LoVo (cell line): ENCODE results near the gene PEX10.

ENCODE experiments used
- DNase-seq: peaks from one replicate; pipeline ENCODE4 v3.0.0-alpha.2; 2016; ENCODE audit warnings: low spot score

PEX10 gene

DNA sequence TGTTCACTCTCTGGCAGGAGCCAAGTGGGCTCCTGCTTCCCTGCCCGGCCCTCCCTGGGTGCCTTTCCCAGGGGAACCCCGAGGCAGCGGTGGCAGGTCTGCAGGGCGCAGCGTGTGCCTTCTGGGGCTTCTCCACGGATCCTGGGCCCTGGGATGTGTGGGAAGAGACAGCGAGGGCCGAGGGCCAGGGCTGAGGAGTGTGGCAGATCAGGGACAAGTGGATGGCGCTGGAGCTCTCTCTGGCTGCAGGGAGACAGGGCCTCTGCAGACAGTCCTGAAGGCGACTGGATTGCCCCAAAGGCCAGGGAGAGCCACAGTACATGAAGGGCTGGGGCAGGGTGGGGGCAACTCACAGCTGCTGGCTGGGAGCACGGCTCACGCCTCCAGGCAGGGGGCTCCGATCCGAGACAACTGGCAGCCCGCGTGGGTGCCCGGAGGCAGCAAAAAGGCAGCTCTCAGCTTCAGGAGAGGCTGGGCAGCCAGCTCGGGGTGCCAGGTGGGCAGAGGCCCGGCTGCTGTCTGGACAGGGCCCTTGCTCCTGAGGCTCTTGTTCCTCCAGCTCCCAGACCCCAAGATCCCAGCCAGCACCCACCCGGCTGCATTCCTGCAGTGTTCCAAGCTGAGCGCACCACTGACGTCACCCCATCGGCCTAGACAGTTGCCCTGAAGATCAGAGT lies 37.0 kb downstream of the PEX10 start:
- DNase-seq, result no peak

DNA sequence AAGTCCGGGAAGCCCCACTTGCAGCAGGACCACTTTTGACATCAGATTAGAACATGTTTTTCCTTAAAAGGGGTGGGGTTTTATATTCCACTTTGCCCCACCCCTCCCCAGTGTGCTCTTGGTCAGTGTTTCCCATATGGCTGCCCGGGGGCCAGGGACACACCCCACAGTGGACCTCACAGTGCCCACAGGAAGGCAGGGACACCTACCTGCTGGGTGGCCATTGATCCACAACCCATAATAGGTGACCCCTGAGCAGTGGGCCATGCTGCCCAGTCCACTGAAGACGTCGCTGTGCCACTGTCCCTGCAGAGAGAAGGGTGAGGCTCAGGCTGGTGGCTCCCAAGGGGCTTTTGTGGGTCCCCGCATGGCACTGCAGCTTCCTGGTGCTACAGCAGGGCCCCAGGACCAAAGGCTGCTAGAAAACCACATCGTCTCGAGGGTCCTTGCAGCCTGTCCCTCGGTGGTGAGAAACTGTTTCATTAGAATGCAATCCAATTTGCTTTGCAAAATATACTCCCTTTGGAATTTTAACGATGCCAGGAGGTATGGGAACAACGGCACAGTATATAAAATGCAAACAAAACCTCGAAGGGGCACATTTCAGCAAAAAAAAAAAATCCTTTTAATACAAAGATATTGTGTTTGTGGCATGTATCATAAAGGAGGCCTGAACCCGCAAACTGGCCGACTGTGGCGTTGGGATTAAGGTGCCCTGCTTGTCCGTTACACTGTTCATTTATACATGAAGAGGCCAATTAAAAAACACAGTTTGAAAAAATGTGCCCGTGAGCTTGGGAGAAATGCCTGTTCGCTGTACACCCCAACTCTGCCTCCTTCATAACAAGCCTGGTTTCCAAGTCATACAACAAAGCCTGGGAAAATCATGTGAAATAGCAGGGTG lies 37.9 kb downstream of the PEX10 start:
- no peak for DNase-seq

DNA sequence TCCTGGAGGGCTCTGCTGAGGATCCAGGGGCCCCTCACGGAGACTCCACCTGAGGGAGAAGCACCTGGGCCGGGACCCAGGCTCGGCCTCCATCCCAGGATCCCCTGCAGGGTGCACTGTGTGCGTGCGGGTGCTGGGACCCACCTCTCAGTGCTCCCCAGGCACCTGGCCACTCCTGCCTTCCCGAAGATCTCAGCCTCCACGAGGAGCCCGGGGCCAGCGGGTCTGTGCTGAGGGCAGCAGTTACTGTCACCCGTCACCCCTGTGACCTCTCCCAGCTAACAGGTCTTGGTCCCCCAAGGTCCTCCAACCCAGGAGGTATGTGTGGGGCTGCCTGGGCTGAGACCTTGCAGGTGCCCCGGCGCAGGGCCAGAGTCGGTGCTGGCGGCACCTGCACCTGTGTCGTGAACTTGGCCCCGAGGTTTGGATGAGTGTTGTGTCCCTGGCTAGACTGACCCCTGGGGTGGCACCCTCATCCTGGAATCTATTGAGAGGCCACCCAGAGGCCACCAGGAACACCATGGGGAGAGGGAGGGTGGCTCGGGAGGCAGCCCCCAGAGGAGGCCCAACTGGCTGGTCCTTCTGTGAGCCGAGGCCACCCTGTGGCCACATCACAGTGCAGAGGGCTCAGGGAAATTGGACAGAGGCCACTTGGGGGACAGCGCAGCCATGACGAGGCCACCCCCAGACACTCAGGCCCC lies 38.7 kb downstream of the PEX10 start:
- DNase-seq, result no peak

DNA sequence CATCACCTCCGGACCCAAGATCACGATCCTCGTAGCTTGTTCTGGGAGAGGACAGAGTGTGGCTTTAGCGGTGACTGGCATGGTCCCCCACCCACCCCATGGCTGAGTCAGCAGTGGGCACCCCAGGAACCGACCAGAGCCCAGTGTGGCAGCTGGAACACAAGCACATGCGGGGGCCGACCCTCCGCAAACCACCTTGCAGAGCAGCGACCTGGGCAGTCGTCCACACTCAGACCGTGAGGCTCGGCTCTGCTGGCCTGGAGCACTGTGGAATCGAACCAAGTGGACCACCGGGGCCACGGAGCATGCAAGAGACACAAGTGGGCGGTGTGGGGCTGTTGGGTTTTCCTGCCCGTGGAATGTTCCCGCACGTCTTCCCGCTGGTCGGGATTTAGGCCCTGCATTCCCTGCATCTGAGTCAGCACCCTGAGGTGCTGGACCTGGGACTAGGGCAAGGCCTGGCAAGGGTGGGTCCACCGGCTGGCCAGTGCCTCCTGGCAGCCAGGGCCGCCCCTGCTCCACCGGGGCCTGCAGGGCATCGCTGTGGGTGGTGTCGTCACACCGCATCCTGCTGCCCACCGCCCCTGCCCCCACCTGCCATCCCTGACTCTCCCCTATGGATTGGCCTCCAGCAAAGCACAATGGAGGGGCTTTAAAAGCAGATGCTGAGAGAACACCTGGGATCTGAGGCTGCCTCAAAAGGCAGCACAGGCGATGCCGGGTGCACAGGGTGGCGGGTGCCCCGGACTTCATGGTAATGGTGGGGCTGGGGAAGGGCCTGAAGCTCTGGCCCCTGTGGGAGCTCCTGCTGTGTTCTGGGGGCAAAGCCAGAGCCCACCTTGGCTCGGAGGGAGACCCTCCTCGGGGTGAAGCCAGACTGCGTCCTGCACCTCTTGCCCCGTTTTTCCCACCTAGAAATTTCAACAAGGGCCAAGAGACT lies 39.5 kb downstream of the PEX10 start:
- DNase-seq, result no peak

DNA sequence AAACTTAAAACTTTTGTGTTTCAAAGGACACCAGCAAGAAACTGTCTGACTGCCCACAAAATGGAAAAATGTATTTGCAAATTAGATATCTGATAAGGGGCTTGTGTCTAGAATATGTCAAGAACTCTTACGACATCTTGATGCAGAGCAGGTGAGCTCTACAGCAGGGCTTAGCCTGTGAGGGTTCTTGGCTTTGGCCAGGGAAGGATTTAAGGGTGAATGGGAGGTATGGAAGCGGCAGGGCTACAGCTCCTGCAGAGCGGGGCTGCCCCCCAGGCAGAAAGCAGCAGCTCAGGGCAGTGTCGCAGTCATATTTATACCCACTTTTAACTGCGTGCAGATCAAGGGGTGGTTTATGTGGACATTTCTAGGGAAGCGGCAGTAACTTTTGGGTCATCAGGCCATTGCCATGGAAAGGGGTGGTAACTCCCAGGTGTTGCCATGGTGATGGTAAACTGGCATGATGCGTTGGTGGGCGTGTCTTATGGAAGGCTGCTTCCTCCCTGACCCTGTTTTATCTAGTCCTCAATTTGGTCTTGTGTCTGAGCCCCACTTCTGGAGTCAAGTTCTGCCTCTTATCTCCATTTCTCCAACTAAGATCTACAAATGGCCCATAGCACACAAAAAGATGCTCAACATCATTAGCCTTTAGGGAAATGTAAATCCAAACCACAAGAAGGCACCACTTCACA lies 44.2 kb downstream of the PEX10 start:
- DNase-seq, result no peak

DNA sequence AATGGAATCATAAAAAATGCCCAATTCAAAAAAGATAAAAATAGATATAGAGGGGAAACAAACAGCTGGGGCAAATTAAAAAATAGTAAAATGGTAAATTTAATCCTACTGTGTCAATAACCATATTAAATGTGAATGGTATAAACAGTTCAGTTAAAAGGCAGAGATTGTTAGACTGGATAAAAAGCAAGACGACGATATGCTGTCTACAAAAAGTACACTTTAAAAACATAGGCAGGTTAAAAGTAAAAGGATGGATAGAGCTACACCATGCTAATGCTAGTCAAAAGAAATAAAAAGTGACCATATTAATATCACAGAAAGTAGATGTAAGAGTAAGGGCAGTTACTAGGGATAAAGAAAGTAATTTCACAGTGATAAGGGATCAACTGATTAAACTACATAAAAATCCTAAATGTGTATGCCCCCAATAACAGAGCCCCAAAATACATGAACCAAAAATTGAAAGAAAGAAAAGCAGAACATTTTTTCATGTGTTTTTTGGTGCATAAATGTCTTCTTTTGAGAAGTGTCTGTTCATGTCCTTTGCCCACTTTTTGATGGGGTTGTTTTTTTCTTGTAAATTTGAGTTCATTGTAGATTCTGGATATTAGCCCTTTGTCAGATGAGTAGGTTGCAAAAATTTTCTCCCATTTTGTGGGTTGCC lies 48.4 kb downstream of the PEX10 start:
- DNase-seq, result no peak

DNA sequence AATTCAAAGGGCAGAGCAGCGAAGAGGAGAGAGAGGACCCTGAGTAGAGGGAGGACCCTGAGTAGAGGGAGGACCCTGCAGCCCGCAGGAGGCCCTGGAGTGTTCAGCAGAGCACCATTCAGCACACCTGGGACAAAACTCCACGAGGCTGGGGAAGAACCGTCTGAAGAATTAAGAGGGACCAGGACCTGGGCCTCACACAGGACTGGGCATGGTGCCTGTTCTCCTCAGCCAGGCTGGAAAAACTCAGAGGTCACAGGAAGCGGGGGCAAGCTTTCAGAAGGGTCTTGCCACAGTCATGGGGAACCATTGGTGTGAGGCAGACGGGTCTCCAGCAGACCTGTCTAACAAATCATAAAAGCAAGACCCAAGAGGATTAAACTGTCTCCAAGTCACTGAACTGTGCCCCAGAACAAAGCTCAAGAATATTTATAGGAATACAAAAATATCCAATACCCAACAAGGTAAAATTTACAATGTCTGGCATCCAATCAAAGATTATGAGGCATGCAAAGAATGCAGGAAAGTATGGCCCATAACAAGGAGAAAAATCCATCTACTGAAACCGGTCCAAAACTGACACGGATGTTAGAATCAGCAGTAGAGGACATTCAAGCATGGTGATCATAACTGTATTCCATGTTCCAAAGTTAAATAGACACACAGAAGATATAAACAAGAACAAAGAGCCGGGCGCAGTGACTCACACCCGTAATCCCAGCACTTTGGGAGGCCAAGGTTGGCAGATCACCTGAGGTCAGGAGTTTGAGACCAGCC lies 51.6 kb downstream of the PEX10 start:
- DNase-seq, result no peak

DNA sequence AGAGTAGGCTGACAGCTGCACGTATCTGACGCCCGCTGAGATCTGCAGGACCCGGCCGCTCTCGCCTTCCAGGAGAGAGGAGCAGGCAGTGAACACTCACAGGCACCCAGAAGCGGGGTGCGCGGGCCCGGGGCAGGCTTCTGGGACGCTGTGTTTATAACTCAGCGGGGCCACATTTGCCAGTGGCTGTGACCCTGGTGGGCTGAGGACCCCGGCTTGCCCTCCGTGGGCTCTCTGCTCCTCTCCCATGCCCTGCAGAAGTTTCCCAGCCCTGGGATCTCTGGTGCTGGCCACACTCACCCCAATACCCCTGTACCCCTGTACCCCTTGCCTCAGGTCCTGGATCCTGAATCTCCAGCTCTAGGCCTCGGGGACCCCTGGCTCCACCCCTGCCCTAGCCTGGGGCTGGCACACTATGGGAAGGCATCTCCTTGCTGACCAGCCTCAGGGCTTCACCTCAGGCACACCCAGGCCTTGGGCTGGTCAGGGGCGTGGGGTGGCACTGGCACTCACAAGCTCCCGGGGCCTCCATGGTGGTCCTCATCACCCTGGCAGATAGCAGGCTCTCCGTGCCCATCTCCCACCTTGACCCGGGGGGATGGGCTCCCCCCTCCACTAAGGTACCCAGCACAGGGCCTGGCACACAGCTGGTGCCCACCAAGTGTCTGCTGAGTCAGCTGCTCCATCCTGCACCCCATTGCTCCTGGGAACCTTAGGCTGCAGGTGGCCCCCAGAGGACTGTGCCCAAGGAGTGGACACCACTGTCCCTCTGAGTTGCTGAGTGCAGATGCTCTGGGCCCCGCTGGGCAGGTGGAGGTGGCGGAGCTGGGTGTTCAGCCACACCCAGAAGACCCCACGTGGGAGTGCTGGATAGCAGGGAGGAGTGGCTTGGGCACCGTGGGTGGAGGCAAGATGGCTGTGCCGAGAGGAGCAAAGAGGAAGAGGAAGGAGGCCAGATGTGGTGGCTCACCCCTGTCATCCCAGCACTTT lies 53.4 kb downstream of the PEX10 start:
- no peak for DNase-seq

DNA sequence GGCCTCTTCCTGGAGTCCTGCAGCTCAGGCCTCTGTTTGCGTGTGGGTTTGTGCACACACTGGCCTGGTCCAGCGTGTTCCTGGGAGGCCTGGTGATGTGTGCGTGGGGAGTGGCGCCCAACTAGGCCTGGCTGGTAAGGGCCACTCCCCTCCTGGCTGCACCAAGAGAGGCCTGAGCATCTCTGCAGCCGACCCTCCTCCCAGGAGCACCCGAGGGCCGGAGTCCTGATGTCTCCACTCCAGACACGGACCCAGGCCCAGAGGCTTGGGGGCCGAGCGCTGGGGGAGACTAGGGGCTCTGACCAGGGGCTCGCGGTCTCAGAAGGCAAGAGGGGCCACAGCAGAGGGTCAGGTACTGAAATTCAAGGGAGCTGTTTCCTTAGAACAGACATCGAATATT lies 54.3 kb downstream of the PEX10 start:
- no peak for DNase-seq

DNA sequence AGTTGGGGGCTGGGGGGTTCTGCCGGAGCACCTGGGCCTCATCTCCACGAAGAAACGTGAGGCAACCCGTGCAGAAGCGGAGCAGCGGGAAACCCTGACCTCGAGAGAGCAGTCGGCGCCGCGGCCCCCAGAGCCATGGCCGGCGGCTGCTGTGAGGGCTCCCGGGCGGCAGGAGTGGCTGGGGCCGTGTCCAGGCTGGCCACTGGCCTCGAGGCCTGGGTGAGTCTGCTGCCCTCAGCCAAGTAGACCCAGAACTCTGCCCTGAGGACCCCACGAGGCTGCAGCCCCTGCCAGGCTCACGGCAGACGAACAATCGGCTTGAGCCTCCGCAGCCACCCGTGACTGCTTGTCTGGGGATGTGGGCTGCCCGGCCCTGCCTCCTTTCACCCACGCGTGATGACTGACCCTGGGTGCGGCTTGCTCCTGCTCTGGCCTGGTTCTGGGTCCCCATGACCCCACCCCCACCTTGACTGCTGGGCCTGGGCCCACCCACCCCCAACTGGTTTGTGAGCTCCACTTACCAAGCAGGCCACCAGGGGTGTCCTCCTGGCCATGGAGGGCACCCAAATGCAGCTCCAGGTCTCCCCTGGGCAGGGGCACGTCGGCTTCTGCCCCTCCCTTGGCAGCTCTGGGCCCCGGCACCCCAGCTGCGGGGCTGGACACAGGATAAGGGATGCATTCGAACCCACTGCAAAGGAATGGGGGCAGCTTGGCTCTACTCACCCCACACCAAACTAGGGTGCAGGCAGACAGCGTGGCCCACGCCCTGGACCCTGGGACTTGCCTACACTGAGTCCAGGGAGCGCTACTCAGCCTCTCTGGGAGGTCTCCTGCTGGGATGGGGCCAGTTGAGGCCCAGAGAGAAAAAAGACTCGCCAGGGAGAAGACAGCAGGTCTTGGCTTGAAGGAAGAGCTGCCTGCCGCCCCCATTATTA lies 55.2 kb downstream of the PEX10 start:
- DNase-seq, result no peak

DNA sequence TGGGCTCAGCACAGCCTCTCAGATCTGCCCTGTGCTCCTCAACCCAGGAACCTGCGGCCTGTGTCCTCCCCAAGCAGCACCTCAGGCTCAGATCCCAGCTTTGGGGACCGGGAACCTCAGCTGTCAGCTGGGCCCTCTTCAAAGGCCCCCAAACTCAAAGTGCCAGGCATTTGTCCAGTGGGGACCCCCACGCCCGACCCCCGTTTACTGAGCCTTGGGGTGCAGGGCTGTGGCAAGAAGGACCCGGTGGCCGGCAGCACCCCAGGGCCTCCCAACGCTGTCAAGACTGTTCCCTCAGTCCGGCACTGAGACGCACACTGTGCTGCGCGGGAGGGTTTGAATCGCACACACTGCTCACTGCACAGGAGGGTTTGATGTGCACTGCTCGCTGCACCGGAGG lies 56.0 kb downstream of the PEX10 start:
- DNase-seq, result no peak

DNA sequence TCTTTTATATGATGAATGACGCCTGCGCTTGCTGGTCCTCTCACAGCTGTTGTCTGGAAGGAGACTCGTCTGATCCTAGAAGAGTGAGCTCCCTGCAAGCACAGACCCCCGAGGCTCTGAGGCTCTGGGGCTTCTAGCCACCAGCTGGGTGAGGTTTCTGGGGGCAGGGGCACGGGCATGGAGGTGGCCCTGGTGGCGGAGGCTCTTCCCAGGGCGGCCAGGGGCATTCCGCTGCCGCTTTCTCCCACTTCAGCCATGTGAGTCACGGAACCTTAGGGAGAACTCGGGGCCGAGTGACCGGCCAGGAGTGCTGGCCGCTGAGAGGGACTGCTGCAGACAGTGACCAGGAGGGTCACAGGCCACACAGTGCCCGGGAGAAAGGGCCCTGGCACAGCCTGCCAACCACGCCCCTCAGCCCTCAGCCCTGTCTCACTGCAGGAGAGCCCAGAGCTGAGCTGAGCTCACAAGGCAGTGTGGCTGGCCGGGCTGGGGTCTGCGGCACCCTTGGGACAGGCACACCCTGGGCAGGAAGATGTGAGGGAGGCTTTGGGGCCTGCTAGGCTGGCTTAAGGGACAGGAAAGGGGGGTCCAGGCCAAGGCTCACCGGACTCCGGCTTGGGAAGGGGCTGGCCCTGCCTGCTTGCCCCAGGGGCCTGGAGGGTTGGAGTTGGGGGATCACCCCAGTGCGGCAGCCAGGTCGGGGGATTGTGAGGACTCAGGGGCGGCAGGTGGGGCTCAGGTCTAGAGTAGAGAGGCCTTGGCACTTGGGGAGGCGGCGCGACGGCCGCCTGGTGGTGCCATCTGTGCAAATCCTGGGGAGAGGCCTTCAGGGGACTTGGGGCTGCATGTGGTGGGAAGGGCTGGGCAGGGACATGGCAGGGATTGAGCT lies 56.7 kb downstream of the PEX10 start:
- DNase-seq, result no peak

DNA sequence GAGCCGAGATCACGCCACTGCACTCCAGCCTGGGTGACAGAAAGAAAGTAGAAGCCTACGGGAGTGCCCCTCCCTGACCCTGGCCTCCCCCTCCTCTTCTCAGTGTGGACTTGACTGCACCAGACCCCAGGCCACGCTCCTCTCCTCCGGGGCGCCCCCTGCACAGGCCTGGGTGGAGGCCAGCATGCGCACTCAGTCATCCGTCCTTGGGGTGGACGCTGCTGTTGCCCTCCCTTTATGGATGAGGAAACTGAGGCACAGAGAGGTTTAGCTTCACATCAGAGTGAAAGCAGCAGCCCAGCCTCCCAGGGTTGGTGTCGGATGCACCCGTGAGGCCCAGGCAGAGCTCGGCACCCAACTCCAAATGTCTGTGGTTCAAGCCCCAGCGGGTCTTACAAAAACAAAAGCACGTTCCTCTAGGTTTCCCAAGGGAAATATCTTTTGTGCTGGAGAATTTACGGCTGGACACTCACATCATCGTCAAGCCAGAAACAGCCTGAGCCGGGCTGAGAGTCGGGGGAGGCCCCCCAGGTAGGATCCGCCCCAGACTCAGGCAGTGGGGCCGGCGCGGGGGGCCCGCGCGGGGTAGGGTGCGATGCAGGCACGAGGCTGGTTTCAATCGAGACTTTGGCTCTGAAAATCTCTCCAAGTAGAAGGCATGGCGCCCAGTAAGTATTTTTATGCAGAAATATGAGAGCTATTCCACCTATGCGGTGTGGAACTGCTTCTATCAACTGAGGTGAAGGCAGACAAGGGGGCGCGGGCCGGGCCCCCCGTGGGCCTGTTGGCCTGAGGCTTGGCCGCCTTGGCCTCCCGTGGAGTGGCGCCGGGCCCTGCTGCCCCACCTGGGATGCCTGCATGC lies 57.6 kb downstream of the PEX10 start:
- no peak for DNase-seq
